ENCODE results near the gene NKRF. TPM values are rescaled to one million over a fixed set of nuclear protein-coding genes. Genes with fewer than 3 reads are reported as not detected.

The NKRF gene
- total RNA-seq, 1 donor from 2014 or later = 9.8 TPM

DNA sequence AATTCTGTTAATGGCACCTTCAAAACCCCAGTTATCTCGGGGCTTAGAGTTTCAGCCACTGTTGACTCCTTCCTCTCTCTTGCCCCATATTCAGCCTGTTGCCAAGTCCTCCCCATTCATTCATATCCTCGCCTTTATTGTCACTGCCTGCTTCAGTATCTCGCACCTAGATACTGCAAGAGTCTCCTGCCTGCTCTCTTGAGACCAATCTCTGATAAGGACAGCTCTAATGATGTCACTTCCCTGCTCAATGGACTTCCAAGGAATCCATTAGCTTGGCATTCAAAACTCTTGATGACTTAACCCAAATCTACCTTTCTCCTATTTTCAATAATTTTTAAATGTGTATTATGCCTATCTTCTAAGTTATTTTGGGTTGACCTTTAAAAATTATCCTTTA, 33.0 kb downstream of the NKRF start:
- intact Hi-C loops (cut with DNase I) = no loop called here

DNA sequence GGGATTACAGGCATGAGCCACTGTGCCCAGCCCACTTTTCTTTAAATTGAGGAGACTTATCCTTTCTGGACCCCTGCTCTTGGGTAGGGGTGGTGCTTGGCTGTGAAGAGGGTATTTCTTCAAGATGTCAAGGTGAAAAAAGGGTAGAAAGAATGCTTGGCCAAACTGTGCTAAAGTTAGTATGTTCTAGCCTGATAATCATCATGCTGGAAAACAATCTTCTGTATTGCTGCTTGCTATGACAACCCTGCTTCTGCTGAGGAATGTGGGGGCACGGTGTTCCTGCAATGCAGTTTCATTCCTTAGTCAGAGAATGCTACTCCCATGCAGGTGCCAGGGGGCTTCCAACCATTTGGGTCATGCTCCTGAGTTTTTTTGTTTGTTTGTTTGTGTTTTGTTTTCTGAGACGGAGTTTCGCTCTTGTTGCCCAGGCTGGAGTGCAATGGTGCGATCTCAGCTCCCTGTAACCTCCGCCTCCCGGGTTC, 35.8 kb downstream of the NKRF start:
- Histone ChIP-seq H3K9me3 (no peaks in the 10 kb centered on the region), H3K27me3 (no peaks in the 10 kb centered on the region), H3K27ac (no peak overlapping the region), H3K4me1 (peaks cover 2% of the 10 kb centered on the region), H3K4me3 (no peak overlapping the region), H3K36me3 (no peaks in the 10 kb centered on the region)
- no peak for DNase-seq (ENCODE audit: extremely low spot score in 2 of 2)
- intact Hi-C loops (cut with DNase I) = no loop called here
- TF ChIP-seq POLR2A (IDR thresholded peaks at IDR 0.05) = no peak
- no peak for TF ChIP-seq POLR2AphosphoS5 (IDR thresholded peaks at IDR 0.05; ENCODE audit: insufficient read depth in 1 of 2, low read depth in 1 of 2)
- TF ChIP-seq, protein P1, sequence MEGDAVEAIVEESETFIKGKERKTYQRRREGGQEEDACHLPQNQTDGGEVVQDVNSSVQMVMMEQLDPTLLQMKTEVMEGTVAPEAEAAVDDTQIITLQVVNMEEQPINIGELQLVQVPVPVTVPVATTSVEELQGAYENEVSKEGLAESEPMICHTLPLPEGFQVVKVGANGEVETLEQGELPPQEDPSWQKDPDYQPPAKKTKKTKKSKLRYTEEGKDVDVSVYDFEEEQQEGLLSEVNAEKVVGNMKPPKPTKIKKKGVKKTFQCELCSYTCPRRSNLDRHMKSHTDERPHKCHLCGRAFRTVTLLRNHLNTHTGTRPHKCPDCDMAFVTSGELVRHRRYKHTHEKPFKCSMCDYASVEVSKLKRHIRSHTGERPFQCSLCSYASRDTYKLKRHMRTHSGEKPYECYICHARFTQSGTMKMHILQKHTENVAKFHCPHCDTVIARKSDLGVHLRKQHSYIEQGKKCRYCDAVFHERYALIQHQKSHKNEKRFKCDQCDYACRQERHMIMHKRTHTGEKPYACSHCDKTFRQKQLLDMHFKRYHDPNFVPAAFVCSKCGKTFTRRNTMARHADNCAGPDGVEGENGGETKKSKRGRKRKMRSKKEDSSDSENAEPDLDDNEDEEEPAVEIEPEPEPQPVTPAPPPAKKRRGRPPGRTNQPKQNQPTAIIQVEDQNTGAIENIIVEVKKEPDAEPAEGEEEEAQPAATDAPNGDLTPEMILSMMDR (IDR thresholded peaks at IDR 0.05) = no peak

More for the DNA sequence above, 33.0 kb downstream of the NKRF start:
- Histone ChIP-seq H3K4me1 (peaks cover 9% of the 10 kb centered on the region), H3K27ac (peak overlapping the region; percentile 92), H3K27me3 (no peaks in the 10 kb centered on the region), H3K9me3 (no peaks in the 10 kb centered on the region), H3K36me3 (no peaks in the 10 kb centered on the region), H3K4me3 (peak overlapping the region in 1 of 2 donors; percentile 65)
- DNase-seq (ENCODE audit: extremely low spot score in 2 of 2) = no peak
- TF ChIP-seq POLR2AphosphoS5 (IDR thresholded peaks at IDR 0.05; ENCODE audit: insufficient read depth in 1 of 2, low read depth in 1 of 2) = no peak

DNA sequence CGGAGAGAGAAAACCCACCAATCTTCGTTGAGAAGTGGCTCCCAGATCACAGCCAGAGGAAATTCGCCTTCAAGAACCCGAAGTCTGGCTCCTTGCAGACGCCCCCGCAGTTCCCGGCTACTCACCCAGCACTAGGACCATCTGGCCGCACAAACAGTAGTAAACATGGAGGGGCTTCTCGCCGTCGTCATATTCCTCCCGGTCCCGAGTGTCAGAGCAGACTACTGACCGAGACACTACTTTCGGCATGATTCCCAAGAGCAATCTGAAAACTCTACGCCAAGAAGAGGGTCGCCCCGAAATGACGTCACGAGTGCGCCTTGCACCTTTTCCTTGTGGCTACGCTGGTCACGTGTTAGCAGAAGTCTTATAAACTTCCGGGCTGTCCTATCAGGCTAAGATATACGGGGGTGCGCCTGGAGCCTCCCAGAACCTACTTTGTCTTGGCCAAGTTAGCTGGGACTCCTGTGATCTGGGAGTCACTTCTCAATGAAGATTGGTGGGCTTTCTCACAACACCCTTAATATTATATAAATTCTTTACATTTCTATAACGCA, 41.0 kb downstream of the NKRF start, which contains the start of gene STEEP1:
Gene STEEP1 (minus strand): TSS at position 303 of the 557 bp plus-strand sequence. CDS start 54 bp downstream, at position 249.
- Histone ChIP-seq H3K27ac (peak within 1 kb of the TSS; percentile 54), H3K4me3 (peak within 1 kb of the TSS; percentile 51 to 53), H3K36me3 (no peaks in the 10 kb centered on the region), H3K9me3 (no peaks in the 10 kb centered on the region), H3K27me3 (no peaks in the 10 kb centered on the region), H3K4me1 (peaks cover 14% of the 10 kb centered on the region)
- TF ChIP-seq POLR2AphosphoS5 (IDR thresholded peaks at IDR 0.05; ENCODE audit: insufficient read depth in 1 of 2, low read depth in 1 of 2) (peak; percentile 48 to 89), POLR2A (IDR thresholded peaks at IDR 0.05) (no peak)
- TF ChIP-seq, protein P1 (IDR thresholded peaks at IDR 0.05) = no peak
- peak in 1 of 2 donors; percentile 90 for DNase-seq (ENCODE audit: extremely low spot score in 2 of 2)
- intact Hi-C loops (cut with DNase I) = no loop called here

DNA sequence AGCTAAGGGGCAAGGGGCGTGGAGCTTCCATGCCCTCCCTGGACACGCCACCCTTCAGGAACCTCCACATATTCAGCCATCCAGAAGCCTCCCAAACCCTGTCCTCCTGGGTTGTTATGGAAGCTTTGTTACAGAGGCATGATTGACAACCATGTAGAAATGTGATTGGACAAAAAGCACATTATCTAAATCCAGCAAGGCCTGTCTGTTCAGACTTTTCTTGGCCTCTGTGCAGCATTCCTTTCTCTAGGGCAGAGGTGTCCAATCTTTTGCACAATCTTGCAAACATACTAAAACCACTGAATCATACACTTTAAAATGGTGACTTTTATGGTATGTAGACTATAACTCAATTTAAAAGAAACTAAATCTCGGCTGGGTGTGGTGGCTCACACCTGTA, 53.7 kb downstream of the NKRF start:
- TF ChIP-seq POLR2A (IDR thresholded peaks at IDR 0.05) (no peak), POLR2AphosphoS5 (IDR thresholded peaks at IDR 0.05; ENCODE audit: insufficient read depth in 1 of 2, low read depth in 1 of 2) (no peak)
- TF ChIP-seq, protein P1 (IDR thresholded peaks at IDR 0.05) = no peak
- H3K4me1 ChIP-seq = no peaks in the 10 kb centered on the region
- H3K27ac ChIP-seq = no peak overlapping the region
- H3K36me3 ChIP-seq = peaks cover 0 to under 1% of the 10 kb centered on the region in 2 donors
- DNase-seq (ENCODE audit: extremely low spot score in 2 of 2) = no peak
- no peak overlapping the region for H3K4me3 ChIP-seq
- intact Hi-C loops (cut with DNase I) = no loop called here
- no peaks in the 10 kb centered on the region for H3K27me3 ChIP-seq
- H3K9me3 ChIP-seq = no peaks in the 10 kb centered on the region

DNA sequence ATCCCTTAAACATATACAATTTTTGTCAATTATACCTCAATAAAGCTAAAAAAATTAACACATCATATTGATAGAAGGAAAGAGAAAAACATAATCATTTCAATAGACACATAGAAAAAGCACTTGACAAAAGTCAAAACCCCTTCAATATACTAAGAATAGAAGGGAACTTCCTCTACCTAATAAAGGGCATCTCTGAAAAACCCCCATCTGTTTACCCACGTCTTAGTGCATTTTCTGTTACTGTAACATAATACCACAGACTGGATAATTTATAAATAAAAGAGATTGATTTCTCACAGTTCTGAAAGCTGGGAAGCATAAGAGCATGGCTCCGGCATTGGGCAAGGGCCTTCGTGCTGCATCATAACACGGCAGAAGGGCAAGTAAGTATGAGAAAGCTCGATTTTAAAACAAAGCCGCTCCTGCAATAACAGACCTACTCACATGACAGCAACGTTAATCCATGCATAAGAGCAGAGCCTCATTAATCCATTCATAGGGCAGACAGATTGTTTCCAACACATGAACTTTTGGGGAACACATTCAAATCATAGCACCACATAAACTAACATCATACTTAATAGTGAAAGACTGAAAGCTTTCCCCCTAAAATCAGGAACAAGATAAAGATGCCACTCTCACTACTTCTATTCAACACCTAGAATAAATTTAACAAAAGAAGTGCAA, 56.8 kb downstream of the NKRF start:
- no peaks in the 10 kb centered on the region for H3K36me3 ChIP-seq
- no peaks in the 10 kb centered on the region for H3K9me3 ChIP-seq
- H3K4me1 ChIP-seq = no peaks in the 10 kb centered on the region
- no peaks in the 10 kb centered on the region for H3K27me3 ChIP-seq
- intact Hi-C loops (cut with DNase I) = no loop called here
- no peak overlapping the region for H3K27ac ChIP-seq
- H3K4me3 ChIP-seq = no peak overlapping the region
- TF ChIP-seq POLR2AphosphoS5 (IDR thresholded peaks at IDR 0.05; ENCODE audit: insufficient read depth in 1 of 2, low read depth in 1 of 2) (no peak), POLR2A (IDR thresholded peaks at IDR 0.05) (no peak)
- TF ChIP-seq, protein P1 (IDR thresholded peaks at IDR 0.05) = no peak
- DNase-seq (ENCODE audit: extremely low spot score in 2 of 2) = no peak
